ENCODE measurements around the gene CGB1.

Gene CGB1

GRCh38 chr19:48993175-48994034 is 43.3 kb downstream of the CGB1 start, which contains the start of the genes GYS1 and RUVBL2:
GYS1 (minus strand) TSS chr19:48993309; CDS start chr19:48993112, 197 bp downstream.
RUVBL2 (plus strand) TSS chr19:48993887; CDS start chr19:48993912, 25 bp downstream.
- peak; percentile 99 for DNase-seq (ENCODE audit: low read depth)

DNA sequence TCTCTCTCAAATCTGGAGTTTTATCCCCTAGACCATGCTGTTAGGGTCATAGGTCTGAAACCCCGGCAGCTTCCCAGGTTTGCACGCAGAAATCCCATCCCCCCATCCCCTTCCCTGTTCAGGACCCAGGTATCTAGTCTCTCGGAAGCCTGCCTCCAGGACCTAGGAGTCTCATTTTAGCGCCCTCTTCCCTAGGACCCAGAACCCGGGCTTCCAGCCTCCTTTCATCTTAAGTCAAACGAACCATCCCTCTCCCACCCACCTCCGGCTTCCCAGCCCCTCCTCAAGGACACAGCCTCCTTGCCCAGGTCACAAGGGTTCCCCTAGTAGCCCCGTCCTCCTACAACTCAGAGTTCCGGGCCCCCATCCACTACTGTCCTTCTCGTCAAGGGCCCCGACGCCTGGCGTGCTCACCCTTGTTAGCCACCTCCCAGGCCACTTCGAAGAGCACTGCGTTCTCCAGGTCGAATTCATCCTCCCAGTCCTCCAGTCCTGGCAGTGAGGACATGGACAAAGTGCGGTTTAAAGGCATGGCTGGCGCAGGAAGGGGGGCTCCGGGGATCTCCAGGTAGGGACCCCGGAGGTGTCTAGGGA is 44.0 kb downstream of the CGB1 start:
- DNase-seq (ENCODE audit: low read depth): no peak

DNA sequence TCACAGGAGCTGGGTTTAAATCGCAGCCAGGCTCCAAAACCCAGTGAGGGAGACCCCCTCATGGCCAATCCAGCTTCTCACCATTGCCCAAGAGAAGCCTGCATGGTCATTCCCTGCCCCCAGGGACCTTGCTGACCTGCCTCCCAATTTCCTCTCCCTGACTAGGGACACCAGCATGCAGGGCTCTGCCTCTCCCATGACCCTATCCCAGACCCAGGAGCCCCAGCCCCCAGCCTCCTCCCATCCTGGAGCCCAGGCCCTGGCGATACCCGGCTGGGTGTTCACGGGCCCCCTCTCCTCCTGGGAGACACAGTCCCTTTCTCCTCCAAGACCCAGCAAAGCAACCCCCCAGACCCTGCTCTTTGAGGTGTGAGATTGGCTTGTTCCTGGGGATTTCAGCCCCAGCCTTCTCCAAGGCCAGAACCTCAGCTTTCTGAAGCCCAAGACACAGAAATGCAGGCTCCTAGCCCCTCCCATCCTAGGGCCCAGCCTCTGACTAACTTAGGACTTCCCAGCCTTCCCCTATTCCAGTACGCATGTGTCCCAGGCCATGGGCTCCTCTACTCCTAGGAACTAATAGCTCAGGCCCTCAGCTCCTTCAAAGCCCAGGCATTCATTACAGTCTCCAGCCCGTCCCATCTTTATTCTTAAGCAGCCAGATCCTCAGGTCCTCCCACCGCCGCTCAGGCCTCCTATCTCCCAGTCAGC is 44.7 kb downstream of the CGB1 start:
- DNase-seq (ENCODE audit: low read depth): no peak

GRCh38 chr19:48991011-48991609 is 45.6 kb downstream of the CGB1 start:
- no peak for DNase-seq (ENCODE audit: low read depth)

DNA sequence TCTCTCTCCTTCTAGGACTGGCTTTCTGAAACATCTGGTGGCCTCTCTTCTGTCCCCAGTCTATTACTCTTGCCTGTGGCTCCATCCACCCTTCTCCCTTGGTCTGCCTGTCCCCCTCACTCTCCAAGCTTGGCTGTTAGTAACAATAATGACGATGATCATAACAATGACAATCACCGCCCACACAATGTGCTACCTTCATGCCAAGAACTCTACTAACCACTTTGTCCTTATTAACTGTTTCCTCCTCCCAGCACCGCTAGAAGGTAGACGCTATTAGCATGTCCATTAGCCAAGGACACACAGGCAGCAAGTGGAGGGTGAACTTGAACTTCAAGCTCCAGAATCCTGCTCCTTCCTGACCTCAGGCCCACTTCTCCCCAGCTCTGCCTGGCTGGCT is 46.3 kb downstream of the CGB1 start:
- no peak for DNase-seq (ENCODE audit: low read depth)

DNA sequence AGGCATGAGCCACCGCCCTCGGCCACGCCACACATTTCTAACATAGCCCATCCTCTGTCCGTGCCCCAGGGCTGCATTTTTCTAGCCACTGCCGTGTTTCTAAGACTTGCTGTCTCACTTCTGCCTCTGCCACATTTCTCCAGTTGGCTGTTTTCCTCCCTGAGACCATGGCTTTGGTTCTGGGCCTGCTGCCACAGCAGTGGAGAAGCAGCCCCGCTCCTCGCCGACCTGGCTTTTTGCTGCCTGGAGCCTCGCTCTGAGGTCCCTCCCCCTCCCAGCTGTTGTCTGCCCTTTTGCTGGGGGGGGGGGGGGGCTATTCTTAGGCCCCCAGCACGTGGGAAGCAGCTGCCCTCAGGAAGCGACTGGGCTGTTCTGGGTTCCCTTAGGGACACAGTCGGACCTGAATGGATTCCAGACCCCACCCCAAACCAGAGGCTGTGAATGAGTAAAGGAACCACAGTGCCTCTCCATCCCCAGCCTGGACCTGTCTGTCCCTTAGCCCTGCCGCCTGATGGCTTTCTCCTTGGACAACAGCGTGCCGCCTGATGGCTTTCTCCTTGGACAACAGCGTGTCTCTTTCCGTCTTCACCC is 46.9 kb downstream of the CGB1 start:
- DNase-seq (ENCODE audit: low read depth): no peak

- DNase-seq (ENCODE audit: low read depth): no peak
Measured at GRCh38 chr19:48988860-48989259, 47.8 kb downstream of the CGB1 start.

- no peak for DNase-seq (ENCODE audit: low read depth)
Measured at GRCh38 chr19:48988286-48988685, 48.4 kb downstream of the CGB1 start.

DNA sequence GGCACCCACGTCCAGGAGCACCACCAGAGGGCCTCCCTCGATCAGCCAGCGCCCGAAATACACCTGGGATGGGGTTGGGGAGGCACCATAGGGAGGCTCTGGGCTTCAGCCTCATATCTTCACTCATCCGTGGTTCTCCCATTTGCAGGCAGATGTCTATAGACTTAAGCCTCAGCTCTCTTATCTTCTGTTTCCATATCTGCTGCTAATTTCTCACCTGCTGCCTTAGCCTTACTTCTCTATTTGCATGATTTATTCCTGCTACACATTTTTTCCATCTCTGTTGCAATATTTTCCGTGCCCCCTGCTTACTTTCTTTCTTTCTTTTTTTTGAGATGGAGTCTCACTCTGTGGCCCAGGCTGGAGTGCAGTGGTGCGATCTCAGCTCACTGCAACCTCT is 49.4 kb downstream of the CGB1 start:
- DNase-seq (ENCODE audit: low read depth): no peak

DNA sequence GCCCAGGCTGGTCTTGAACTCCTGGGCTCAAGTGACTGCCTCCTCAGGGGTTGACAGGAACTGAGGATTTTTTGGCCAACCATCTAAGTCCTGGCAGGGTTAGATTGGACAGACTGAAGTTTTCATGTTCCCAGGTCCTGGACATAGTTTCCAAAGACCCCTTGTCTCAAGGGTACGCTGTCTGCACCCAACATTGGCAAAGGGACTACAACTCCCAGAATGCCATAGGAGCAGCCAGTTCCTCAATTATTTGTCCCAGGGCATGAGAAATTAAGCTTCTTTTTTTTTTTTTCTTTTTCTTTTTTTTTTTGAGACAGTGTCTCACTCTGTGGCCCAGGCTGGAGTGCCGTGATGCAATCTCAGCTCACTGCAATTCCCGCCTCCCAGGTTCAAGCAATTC is 50.5 kb downstream of the CGB1 start:
- no peak for DNase-seq (ENCODE audit: low read depth)

- DNase-seq (ENCODE audit: low read depth): no peak
Measured at GRCh38 chr19:48985711-48986110, 51.0 kb downstream of the CGB1 start.

Data from stimulated activated CD8-positive, alpha-beta memory T cell treated with anti-CD3 and anti-CD28 coated beads, Interleukin-4, amount 100 ng/mL, for 24 hours (primary cell).